ENCODE results near the gene GFOD1. TPM values are rescaled to one million over a fixed set of nuclear protein-coding genes. Genes with fewer than 3 reads are reported as not detected.

Gene GFOD1
- total and polyA plus RNA-seq, 10 of the 15 experiments (the other 5 are each of a cell fraction or from before 2014, with no cell fraction given), result 6.5 to 41.4 (median 16.0) TPM

DNA sequence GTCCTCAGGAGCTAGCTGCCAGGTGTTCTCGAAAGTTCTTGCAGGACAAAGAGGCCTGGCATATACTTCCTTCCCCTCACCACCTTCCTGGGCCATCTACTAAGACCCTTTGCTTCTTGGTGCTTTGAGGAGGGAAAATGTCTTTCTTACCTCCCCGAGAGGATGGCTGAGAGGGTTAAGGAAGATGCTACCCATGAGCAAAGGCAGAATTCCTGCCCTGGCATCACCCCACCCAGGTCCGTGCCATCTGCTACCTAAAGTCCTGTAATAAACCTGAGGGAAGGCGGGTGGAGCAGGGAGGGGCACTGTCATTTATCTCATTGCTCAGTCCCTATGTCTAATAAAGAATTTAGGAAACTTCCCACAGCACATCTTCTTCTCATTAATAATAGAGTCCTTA lies 16.2 kb downstream of the GFOD1 start:
- FAIRE-seq (no peak), DNase-seq (ENCODE audit: low read depth, low spot score) (no peak), ATAC-seq (no peak)
- CTCF ChIA-PET, result interaction anchor here (1.5 kb wide), 1 partner anchor 14 kb away, joined by 8 read pairs; no protein-coding TSS in a partner anchor
- Histone ChIP-seq H3K9me3 (replicated peaks; ENCODE audit: control insufficient read depth, insufficient read depth, low read length) (peaks cover 6% of the 10 kb centered on the region; the same call in 2 of the 3 replicates), H3K9ac (ENCODE audit: control insufficient read depth, insufficient read depth, low read length) (no peak overlapping the region), H4K20me1 (ENCODE audit: control insufficient read depth, insufficient read depth) (no peaks in the 10 kb centered on the region), H3K36me3 (ENCODE audit: control insufficient read depth in 2 of 2, insufficient read depth in 2 of 2, low read length in 1 of 2) (peaks cover 6 to 11% of the 10 kb centered on the region in 2 experiments), H3K4me3 (no peak overlapping the region), H3K79me2 (ENCODE audit: control insufficient read depth, insufficient read depth, low read length) (peaks cover 74% of the 10 kb centered on the region), H2AFZ (ENCODE audit: control insufficient read depth, low read depth, low read length) (no peak overlapping the region), H3K4me1 (ENCODE audit: control insufficient read depth, insufficient read depth, low read length) (peaks cover 46% of the 10 kb centered on the region), H3K27me3 (replicated peaks in 1 of 2; ENCODE audit: control insufficient read depth in 2 of 2, insufficient read depth in 2 of 2, low read length in 1 of 2) (no peaks in the 10 kb centered on the region), H3K27ac (ENCODE audit: control insufficient read depth, insufficient read depth) (peak overlapping the region; percentile 34), H3K4me2 (ENCODE audit: control insufficient read depth, insufficient read depth) (peak overlapping the region; percentile 51; the same call in 1 of the 2 replicates)
- in situ Hi-C loops (cut with MboI) (no loop called here), intact Hi-C loops (cut with micrococcal nuclease; ENCODE audit: unreplicated experiment) (loop anchor here (5.0 kb wide), 1 partner anchor 94 kb away; no protein-coding TSS in a partner anchor)
- RAD21 ChIA-PET (ENCODE audit: unreplicated experiment), result interaction anchor here (1.1 to 2.1 kb wide), 5 partner anchors 14 to 91 kb away, joined by 3 to 5 read pairs (median 4); no protein-coding TSS in a partner anchor
- no TSS peak for BruUV-seq (replicated peaks)
- POLR2A ChIA-PET, result interaction anchor here (0.7 to 1.3 kb wide), 7 partner anchors 9 to 96 kb away, joined by 3 to 7 read pairs (median 3); no protein-coding TSS in a partner anchor
- 58% methylated on average over 4 of the region's 4 CpGs for WGBS (ENCODE audit: insufficient coverage, insufficient replicate concordance, low lambda C conversion rate, missing lambda C conversion rate)
- TF ChIP-seq RELA (IDR thresholded peaks at IDR 0.05; ENCODE audit: borderline replicate concordance, partially characterized antibody) (no peak), NFIC (IDR thresholded peaks at IDR 0.05; ENCODE audit: low read depth, low read length) (no peak)
- SMC1A ChIA-PET (ENCODE audit: uncharacterized antibody, unreplicated experiment), result interaction anchor here (0.6 to 6.8 kb wide), 5 partner anchors 9 to 102 kb away, joined by 3 to 55 read pairs (median 5); no protein-coding TSS in a partner anchor

DNA sequence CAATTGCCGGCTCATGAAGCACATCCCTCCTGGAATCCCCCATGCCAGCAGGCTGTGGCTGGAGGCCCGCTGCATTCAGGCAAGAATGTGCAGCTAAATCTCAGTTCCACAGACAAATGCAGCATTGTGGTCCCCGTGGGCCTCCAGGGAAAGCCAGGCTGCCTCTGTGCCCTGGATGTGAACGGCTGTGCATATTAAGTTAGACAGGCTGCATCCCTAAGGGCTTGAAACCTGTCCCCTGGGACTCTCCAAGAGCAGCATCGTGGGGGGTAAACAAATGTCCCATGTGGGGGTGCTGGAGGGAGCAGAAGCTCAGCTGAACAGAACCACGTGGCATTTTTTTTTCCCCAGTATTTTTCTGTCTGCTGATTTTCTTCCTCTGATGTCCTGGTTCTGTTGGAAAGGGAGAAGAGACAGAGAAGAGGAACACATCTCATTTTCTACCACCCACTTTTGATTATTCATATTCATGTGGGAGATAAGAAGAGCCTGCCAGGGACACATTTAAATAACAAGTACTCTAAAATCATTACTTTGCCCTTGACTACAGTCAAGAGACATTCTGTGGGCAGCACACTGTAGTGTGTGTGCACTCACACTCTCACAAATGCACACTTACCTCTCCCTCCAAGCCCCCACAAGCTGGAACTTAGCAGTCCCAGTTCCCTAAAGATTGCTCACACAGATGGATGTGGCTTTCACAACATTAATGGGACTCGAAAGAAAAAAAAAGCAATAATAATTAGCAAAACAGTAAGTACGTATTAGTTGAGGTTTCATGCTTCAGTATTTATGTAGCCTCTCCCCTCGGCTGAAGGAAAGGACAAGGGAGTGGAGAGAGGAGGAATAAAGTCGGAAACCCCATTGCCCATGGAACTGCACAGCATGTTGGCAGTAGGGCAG lies 16.9 kb downstream of the GFOD1 start:
- H4K20me1 ChIP-seq (ENCODE audit: control insufficient read depth, insufficient read depth), result no peaks in the 10 kb centered on the region
- intact Hi-C loops (cut with micrococcal nuclease; ENCODE audit: unreplicated experiment), result loop anchor here (5.0 kb wide), 1 partner anchor 93 kb away; no protein-coding TSS in a partner anchor
- TF ChIP-seq ZZZ3 (IDR thresholded peaks at IDR 0.05; ENCODE audit: control insufficient read depth, insufficient read length, low read depth), result no peak
- peak; percentile 53 for TF ChIP-seq MTA2 (IDR thresholded peaks at IDR 0.05; ENCODE audit: low read depth)
- TF ChIP-seq SPI1 (IDR thresholded peaks at IDR 0.05; ENCODE audit: borderline replicate concordance, insufficient read depth, low read depth, low read length), result peak; percentile 68; the same call in 1 of the 2 replicates
- TF ChIP-seq, protein P1, sequence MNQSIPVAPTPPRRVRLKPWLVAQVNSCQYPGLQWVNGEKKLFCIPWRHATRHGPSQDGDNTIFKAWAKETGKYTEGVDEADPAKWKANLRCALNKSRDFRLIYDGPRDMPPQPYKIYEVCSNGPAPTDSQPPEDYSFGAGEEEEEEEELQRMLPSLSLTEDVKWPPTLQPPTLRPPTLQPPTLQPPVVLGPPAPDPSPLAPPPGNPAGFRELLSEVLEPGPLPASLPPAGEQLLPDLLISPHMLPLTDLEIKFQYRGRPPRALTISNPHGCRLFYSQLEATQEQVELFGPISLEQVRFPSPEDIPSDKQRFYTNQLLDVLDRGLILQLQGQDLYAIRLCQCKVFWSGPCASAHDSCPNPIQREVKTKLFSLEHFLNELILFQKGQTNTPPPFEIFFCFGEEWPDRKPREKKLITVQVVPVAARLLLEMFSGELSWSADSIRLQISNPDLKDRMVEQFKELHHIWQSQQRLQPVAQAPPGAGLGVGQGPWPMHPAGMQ (IDR thresholded peaks at IDR 0.05; ENCODE audit: borderline replicate concordance), result no peak
- TF ChIP-seq ZNF384 (IDR thresholded peaks at IDR 0.05; ENCODE audit: borderline replicate concordance, low read depth, low read length), result peak; percentile 17; the same call in 1 of the 2 replicates
- peak; percentile 40 to 53; a peak in 2 of 4 replicates for TF ChIP-seq IKZF2 (IDR thresholded peaks at IDR 0.05)
- no peak for TF ChIP-seq FOXM1 (IDR thresholded peaks at IDR 0.05; ENCODE audit: low read depth, low read length)
- peak; percentile 46 for TF ChIP-seq IKZF1 (conservative IDR thresholded peaks at IDR 0.05)
- peak; percentile 96 for TF ChIP-seq MEF2B (IDR thresholded peaks at IDR 0.05; ENCODE audit: partially characterized antibody, poor library complexity, severe bottlenecking)
- TF ChIP-seq RAD51 (IDR thresholded peaks at IDR 0.05), result 0 out of 2 replicates have a peak, but pooled peaks have one; percentile 36
- peaks cover 6 to 8% of the 10 kb centered on the region in 2 experiments for H3K36me3 ChIP-seq (ENCODE audit: control insufficient read depth in 2 of 2, insufficient read depth in 2 of 2, low read length in 1 of 2)
- H3K27me3 ChIP-seq (replicated peaks in 1 of 2; ENCODE audit: control insufficient read depth in 2 of 2, insufficient read depth in 2 of 2, low read length in 1 of 2), result no peaks in the 10 kb centered on the region
- FAIRE-seq, result no peak
- H3K4me3 ChIP-seq, result no peak overlapping the region; the same call in 1 of the 2 replicates
- ChIA-PET SMC1A (ENCODE audit: uncharacterized antibody, unreplicated experiment) (interaction anchor here (0.6 to 6.8 kb wide), 6 partner anchors 10 to 103 kb away, joined by 3 to 55 read pairs (median 12); partner anchors contain the start of gene GFOD1), CTCF (interaction anchor here (1.2 to 1.5 kb wide), 2 partner anchors 15 to 42 kb away, joined by 3 to 8 read pairs; no protein-coding TSS in a partner anchor), RAD21 (ENCODE audit: unreplicated experiment) (interaction anchor here (1.0 to 1.4 kb wide), 4 partner anchors 8 to 90 kb away, joined by 3 to 5 read pairs (median 4); no protein-coding TSS in a partner anchor), POLR2A (interaction anchor here (0.7 to 1.3 kb wide), 6 partner anchors 9 to 41 kb away, joined by 3 to 7 read pairs (median 4); no protein-coding TSS in a partner anchor)
- peaks cover 75% of the 10 kb centered on the region for H3K79me2 ChIP-seq (ENCODE audit: control insufficient read depth, insufficient read depth, low read length)
- WGBS (ENCODE audit: insufficient coverage, insufficient replicate concordance, low lambda C conversion rate, missing lambda C conversion rate), result 41% methylated on average over 10 of the region's 10 CpGs
- H3K4me1 ChIP-seq (ENCODE audit: control insufficient read depth, insufficient read depth, low read length), result peaks cover 53% of the 10 kb centered on the region
- DNase-seq (ENCODE audit: low read depth, low spot score), result no peak
- peak overlapping the region; percentile 34 for H3K27ac ChIP-seq (ENCODE audit: control insufficient read depth, insufficient read depth)
- H3K9ac ChIP-seq (ENCODE audit: control insufficient read depth, insufficient read depth, low read length), result no peak overlapping the region
- H2AFZ ChIP-seq (ENCODE audit: control insufficient read depth, low read depth, low read length), result no peak overlapping the region
- in situ Hi-C loops (cut with MboI), result no loop called here
- peaks cover 2% of the 10 kb centered on the region; the same call in 1 of the 3 replicates for H3K9me3 ChIP-seq (replicated peaks; ENCODE audit: control insufficient read depth, insufficient read depth, low read length)
- 0 out of 3 replicates have a peak, but pooled peaks have one; percentile 8 for ATAC-seq
- peak overlapping the region; percentile 51; the same call in 1 of the 2 replicates for H3K4me2 ChIP-seq (ENCODE audit: control insufficient read depth, insufficient read depth)
- BruUV-seq (replicated peaks), result no TSS peak

Data from GM12878 (cell line).